Activated CD4-positive, alpha-beta T cell treated with anti-CD3 and anti-CD28 coated beads for 36 hours (primary cell): ENCODE measurements around the gene TNPO1. TPM values are rescaled to one million over a fixed set of nuclear protein-coding genes. Genes with fewer than 3 reads are reported as not detected.
A peak's percentile ranks its signal among the peaks of the same experiment; 100 is the strongest.

Source experiments
- ATAC-seq: fragments of 200-7000 bp; cut with Tn5 transposase; one replicate; pipeline ENCODE4 v1.10.0; 2021; ENCODE audit warnings: mild to moderate bottlenecking, moderate library complexity
- CTCF ChIA-PET: fragments of 350-600 bp; sonication (Branson Sonifier 250); formaldehyde crosslinking; loops from one replicate; lab custom pipeline; 2021; ENCODE audit warnings: antibody characterized with exemption; lab: Charles Lee
- POLR2A ChIA-PET: fragments of 350-600 bp; sonication (Branson Sonifier 250); formaldehyde crosslinking; loops from one replicate; lab custom pipeline; 2021; ENCODE audit warnings: antibody characterized with exemption, inconsistent platforms; lab: Charles Lee
- DNase-seq: peaks from one replicate; pipeline ENCODE4 v3.0.0-alpha.2; 2020
- H3K27ac Mint-ChIP-seq: one replicate; pipeline ENCODE4 v1.8.0; 2021; ENCODE audit warnings: mixed read lengths
- H3K27me3 Mint-ChIP-seq: one replicate; pipeline ENCODE4 v1.8.0; 2021; ENCODE audit warnings: mixed read lengths
- H3K36me3 Mint-ChIP-seq: one replicate; pipeline ENCODE4 v1.8.0; 2021; ENCODE audit warnings: low read depth, mixed read lengths
- H3K4me1 Mint-ChIP-seq: one replicate; pipeline ENCODE4 v1.8.0; 2021; ENCODE audit warnings: mixed read lengths
- H3K4me3 Mint-ChIP-seq: one replicate; pipeline ENCODE4 v1.8.0; 2021; ENCODE audit warnings: mild to moderate bottlenecking, moderate library complexity, mixed read lengths
- H3K9me3 Mint-ChIP-seq: one replicate; pipeline ENCODE4 v1.8.0; 2021; ENCODE audit warnings: low read depth, mixed read lengths
- intact Hi-C, 2 experiments: fragments of 100-400 bp; cut with DNase I in 1 of 2; cut with micrococcal nuclease in 1 of 2; formaldehyde crosslinking; loops; one replicate each; pipeline versions ENCODE4 v1.14.2 to v1.15.1; 2022 to 2024; cut with DNase I, micrococcal nuclease
- total RNA-seq, 2 experiments: library from RNA; stranded (reverse); gene quantifications; one replicate each; pipeline ENCODE4 v1.2.3, GENCODE V29; 2021

Gene TNPO1
- total RNA-seq, 2 experiments from 2014 or later, result 107 to 162 TPM

- ATAC-seq (no peak), DNase-seq (no peak)
- H3K4me1 Mint-ChIP-seq, result peaks cover 49% of the 10 kb centered on the region
- H3K9me3 Mint-ChIP-seq, result no peaks in the 10 kb centered on the region
- intact Hi-C loops, result loop anchor here in 1 of 2 experiments (5.0 kb wide), 1 partner anchor 47 kb away; no protein-coding TSS in a partner anchor
- peaks cover 42% of the 10 kb centered on the region for H3K36me3 Mint-ChIP-seq
- ChIA-PET CTCF (interaction anchor here (0.9 to 2.7 kb wide), 3 partner anchors 14 to 42 kb away, joined by 4 to 11 read pairs (median 4); no protein-coding TSS in a partner anchor), POLR2A (interaction anchor here (0.6 to 0.8 kb wide), 4 partner anchors 11 to 1346 kb away, joined by 3 to 6 read pairs (median 4); no protein-coding TSS in a partner anchor)
- H3K4me3 Mint-ChIP-seq, result peak overlapping the region; percentile 88
- H3K27me3 Mint-ChIP-seq, result no peaks in the 10 kb centered on the region
- no peak overlapping the region for H3K27ac Mint-ChIP-seq
Measured at GRCh38 chr5:72850113-72850512, 33.7 kb downstream of the TNPO1 start.

GRCh38 chr5:72852356-72852755 is 35.9 kb downstream of the TNPO1 start:
- peaks cover 56% of the 10 kb centered on the region for H3K36me3 Mint-ChIP-seq
- POLR2A ChIA-PET, result interaction anchor here (0.6 kb wide), 1 partner anchor 10 kb away, joined by 4 read pairs; no protein-coding TSS in a partner anchor
- peaks cover 52% of the 10 kb centered on the region for H3K4me1 Mint-ChIP-seq
- no peak overlapping the region for H3K27ac Mint-ChIP-seq
- ATAC-seq, result no peak
- H3K4me3 Mint-ChIP-seq, result no peak overlapping the region
- H3K27me3 Mint-ChIP-seq, result no peaks in the 10 kb centered on the region
- intact Hi-C loops, result loop anchor here in 1 of 2 experiments (5.0 kb wide), 1 partner anchor 45 kb away; no protein-coding TSS in a partner anchor
- no peaks in the 10 kb centered on the region for H3K9me3 Mint-ChIP-seq
- CTCF ChIA-PET, result no interaction called here
- DNase-seq, result no peak

- H3K4me1 Mint-ChIP-seq, result peaks cover 58% of the 10 kb centered on the region
Measured at GRCh38 chr5:72854419-72854818, 38.0 kb downstream of the TNPO1 start.

GRCh38 chr5:72855821-72856220 is 39.4 kb downstream of the TNPO1 start:
- no peak overlapping the region for H3K4me3 Mint-ChIP-seq
- intact Hi-C loops, result no loop called here
- ATAC-seq, result no peak
- DNase-seq, result no peak
- H3K36me3 Mint-ChIP-seq, result peaks cover 56% of the 10 kb centered on the region
- peaks cover 54% of the 10 kb centered on the region for H3K4me1 Mint-ChIP-seq
- no peaks in the 10 kb centered on the region for H3K27me3 Mint-ChIP-seq
- CTCF ChIA-PET, result no interaction called here
- no peak overlapping the region for H3K27ac Mint-ChIP-seq
- no peaks in the 10 kb centered on the region for H3K9me3 Mint-ChIP-seq
- POLR2A ChIA-PET, result no interaction called here

More at GRCh38 chr5:72854419-72854818, 38.0 kb downstream of the TNPO1 start:
- H3K27ac Mint-ChIP-seq, result no peak overlapping the region
- no peaks in the 10 kb centered on the region for H3K9me3 Mint-ChIP-seq
- H3K4me3 Mint-ChIP-seq, result no peak overlapping the region
- H3K36me3 Mint-ChIP-seq, result peaks cover 55% of the 10 kb centered on the region
- DNase-seq (no peak), ATAC-seq (no peak)
- intact Hi-C loops, result loop anchor here in 1 of 2 experiments (5.0 kb wide), 1 partner anchor 43 kb away; no protein-coding TSS in a partner anchor
- H3K27me3 Mint-ChIP-seq, result no peaks in the 10 kb centered on the region
- ChIA-PET POLR2A (no interaction called here), CTCF (interaction anchor here (1.3 kb wide), 2 partner anchors 10 to 13 kb away, joined by 3 read pairs; no protein-coding TSS in a partner anchor)

- DNase-seq (no peak), ATAC-seq (no peak)
- Mint-ChIP-seq H3K9me3 (no peaks in the 10 kb centered on the region), H3K4me1 (peaks cover 48% of the 10 kb centered on the region), H3K36me3 (peaks cover 62% of the 10 kb centered on the region), H3K27ac (no peak overlapping the region), H3K27me3 (no peaks in the 10 kb centered on the region), H3K4me3 (no peak overlapping the region)
- ChIA-PET POLR2A (interaction anchor here (0.5 to 1.6 kb wide), 3 partner anchors 8 to 723 kb away, joined by 3 to 7 read pairs (median 4); no protein-coding TSS in a partner anchor), CTCF (interaction anchor here (0.7 kb wide), 1 partner anchor 53 kb away, joined by 3 read pairs; no protein-coding TSS in a partner anchor)
- intact Hi-C loops, result no loop called here
Measured at GRCh38 chr5:72857396-72857795, 40.9 kb downstream of the TNPO1 start.

GRCh38 chr5:72859127-72859526 is 42.7 kb downstream of the TNPO1 start:
- Mint-ChIP-seq H3K4me3 (no peak overlapping the region), H3K27ac (no peak overlapping the region), H3K36me3 (peaks cover 54% of the 10 kb centered on the region), H3K9me3 (no peaks in the 10 kb centered on the region), H3K27me3 (no peaks in the 10 kb centered on the region), H3K4me1 (peaks cover 34% of the 10 kb centered on the region)
- CTCF ChIA-PET, result no interaction called here
- ATAC-seq (no peak), DNase-seq (no peak)
- intact Hi-C loops, result no loop called here
- POLR2A ChIA-PET, result interaction anchor here (1.6 kb wide), 1 partner anchor 10 kb away, joined by 3 read pairs; no protein-coding TSS in a partner anchor

GRCh38 chr5:72860499-72860898 is 44.0 kb downstream of the TNPO1 start:
- DNase-seq (no peak), ATAC-seq (no peak)
- H3K27me3 Mint-ChIP-seq, result no peaks in the 10 kb centered on the region
- H3K27ac Mint-ChIP-seq, result no peak overlapping the region
- CTCF ChIA-PET, result no interaction called here
- intact Hi-C loops, result loop anchor here in 1 of 2 experiments (5.0 kb wide), 1 partner anchor 37 kb away; no protein-coding TSS in a partner anchor
- H3K9me3 Mint-ChIP-seq, result no peaks in the 10 kb centered on the region
- POLR2A ChIA-PET, result interaction anchor here (0.6 to 0.7 kb wide), 3 partner anchors 13 to 1436 kb away, joined by 4 to 12 read pairs (median 8); no protein-coding TSS in a partner anchor
- peaks cover 29% of the 10 kb centered on the region for H3K4me1 Mint-ChIP-seq
- peaks cover 50% of the 10 kb centered on the region for H3K36me3 Mint-ChIP-seq
- no peak overlapping the region for H3K4me3 Mint-ChIP-seq

- H3K4me3 Mint-ChIP-seq, result no peak overlapping the region
- no peaks in the 10 kb centered on the region for H3K27me3 Mint-ChIP-seq
- ChIA-PET CTCF (interaction anchor here (1.0 kb wide), 1 partner anchor 10 kb away, joined by 4 read pairs; no protein-coding TSS in a partner anchor), POLR2A (no interaction called here)
- ATAC-seq (peak; percentile 93), DNase-seq (no peak)
- intact Hi-C loops, result no loop called here
- H3K36me3 Mint-ChIP-seq, result peaks cover 49% of the 10 kb centered on the region
- peak overlapping the region; percentile 92 for H3K27ac Mint-ChIP-seq
- peaks cover 14% of the 10 kb centered on the region for H3K4me1 Mint-ChIP-seq
- H3K9me3 Mint-ChIP-seq, result no peaks in the 10 kb centered on the region
Measured at GRCh38 chr5:72871366-72872024, 55.0 kb downstream of the TNPO1 start.

- DNase-seq (no peak), ATAC-seq (no peak)
- Mint-ChIP-seq H3K9me3 (no peaks in the 10 kb centered on the region), H3K4me1 (peaks cover 7% of the 10 kb centered on the region), H3K27ac (no peak overlapping the region), H3K27me3 (no peaks in the 10 kb centered on the region), H3K36me3 (peaks cover 58% of the 10 kb centered on the region), H3K4me3 (no peak overlapping the region)
- CTCF ChIA-PET, result no interaction called here
- POLR2A ChIA-PET, result no interaction called here
- intact Hi-C loops, result no loop called here
Measured at GRCh38 chr5:72878854-72879253, 62.4 kb downstream of the TNPO1 start.

GRCh38 chr5:72882989-72883388 is 66.5 kb downstream of the TNPO1 start:
- intact Hi-C loops, result loop anchor here in 1 of 2 experiments (10.0 kb wide), 1 partner anchor 682 kb away; the partner anchor contains the start of genes ANKRA2 and UTP15
- ChIA-PET CTCF (interaction anchor here (0.6 kb wide), 1 partner anchor 710 kb away, joined by 3 read pairs; no protein-coding TSS in a partner anchor), POLR2A (no interaction called here)
- H3K9me3 Mint-ChIP-seq, result no peaks in the 10 kb centered on the region
- no peak overlapping the region for H3K4me3 Mint-ChIP-seq
- H3K27me3 Mint-ChIP-seq, result no peaks in the 10 kb centered on the region
- peaks cover 7% of the 10 kb centered on the region for H3K4me1 Mint-ChIP-seq
- H3K27ac Mint-ChIP-seq, result no peak overlapping the region
- ATAC-seq, result no peak
- peaks cover 69% of the 10 kb centered on the region for H3K36me3 Mint-ChIP-seq
- DNase-seq, result no peak

- Mint-ChIP-seq H3K4me1 (peaks cover 6% of the 10 kb centered on the region), H3K27me3 (no peaks in the 10 kb centered on the region), H3K4me3 (no peak overlapping the region), H3K36me3 (peaks cover 69% of the 10 kb centered on the region), H3K27ac (no peak overlapping the region), H3K9me3 (no peaks in the 10 kb centered on the region)
- ChIA-PET POLR2A (no interaction called here), CTCF (interaction anchor here (0.6 kb wide), 1 partner anchor 709 kb away, joined by 3 read pairs; no protein-coding TSS in a partner anchor)
- intact Hi-C loops, result loop anchor here in 1 of 2 experiments (10.0 kb wide), 1 partner anchor 681 kb away; the partner anchor contains the start of genes ANKRA2 and UTP15
- ATAC-seq (no peak), DNase-seq (no peak)
Measured at GRCh38 chr5:72883850-72884249, 67.4 kb downstream of the TNPO1 start.
